ENCODE results near the gene TTC12.

TTC12 gene

DNA sequence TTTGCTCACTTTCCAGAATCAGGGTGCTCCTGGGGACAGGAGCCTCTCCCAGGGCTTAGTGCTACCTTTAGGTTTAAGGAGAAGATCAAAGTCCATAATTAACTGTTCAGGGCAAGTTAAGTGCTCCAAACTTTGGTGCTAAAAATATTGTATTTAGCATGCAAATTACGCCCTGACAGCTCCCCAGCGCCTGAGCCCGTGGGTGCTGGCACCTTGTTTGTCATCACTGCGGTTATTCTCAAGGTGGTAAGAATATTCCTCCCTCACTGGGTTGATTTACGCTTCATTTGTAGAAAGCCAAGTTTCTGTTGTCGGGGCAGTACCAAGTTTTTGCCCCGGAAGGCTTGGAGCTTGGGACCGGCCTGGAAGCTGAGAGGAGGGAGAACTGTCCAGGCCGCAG is 94.5 kb downstream of the TTC12 start:
- H2AFZ ChIP-seq (ENCODE audit: low read depth), result no peak overlapping the region
- no peaks in the 10 kb centered on the region for H3K27me3 ChIP-seq (ENCODE audit: insufficient read depth, low read depth)
- no peaks in the 10 kb centered on the region for H3K79me2 ChIP-seq (ENCODE audit: insufficient read depth, low read depth)
- H4K20me1 ChIP-seq (ENCODE audit: insufficient read depth), result no peaks in the 10 kb centered on the region
- H3K27ac ChIP-seq, result no peak overlapping the region
- no peaks in the 10 kb centered on the region for H3K4me1 ChIP-seq (ENCODE audit: low read depth, poor library complexity, severe bottlenecking)
- no peaks in the 10 kb centered on the region for H3K36me3 ChIP-seq (ENCODE audit: insufficient read depth)
- no peak overlapping the region for H3K4me3 ChIP-seq (IDR thresholded peaks at IDR 0.05; ENCODE audit: insufficient read depth, low read depth, low read length)
- no peak overlapping the region for H3K4me2 ChIP-seq
- TF ChIP-seq, protein P1, sequence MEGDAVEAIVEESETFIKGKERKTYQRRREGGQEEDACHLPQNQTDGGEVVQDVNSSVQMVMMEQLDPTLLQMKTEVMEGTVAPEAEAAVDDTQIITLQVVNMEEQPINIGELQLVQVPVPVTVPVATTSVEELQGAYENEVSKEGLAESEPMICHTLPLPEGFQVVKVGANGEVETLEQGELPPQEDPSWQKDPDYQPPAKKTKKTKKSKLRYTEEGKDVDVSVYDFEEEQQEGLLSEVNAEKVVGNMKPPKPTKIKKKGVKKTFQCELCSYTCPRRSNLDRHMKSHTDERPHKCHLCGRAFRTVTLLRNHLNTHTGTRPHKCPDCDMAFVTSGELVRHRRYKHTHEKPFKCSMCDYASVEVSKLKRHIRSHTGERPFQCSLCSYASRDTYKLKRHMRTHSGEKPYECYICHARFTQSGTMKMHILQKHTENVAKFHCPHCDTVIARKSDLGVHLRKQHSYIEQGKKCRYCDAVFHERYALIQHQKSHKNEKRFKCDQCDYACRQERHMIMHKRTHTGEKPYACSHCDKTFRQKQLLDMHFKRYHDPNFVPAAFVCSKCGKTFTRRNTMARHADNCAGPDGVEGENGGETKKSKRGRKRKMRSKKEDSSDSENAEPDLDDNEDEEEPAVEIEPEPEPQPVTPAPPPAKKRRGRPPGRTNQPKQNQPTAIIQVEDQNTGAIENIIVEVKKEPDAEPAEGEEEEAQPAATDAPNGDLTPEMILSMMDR (conservative IDR thresholded peaks at IDR 0.05; ENCODE audit: low read depth, low read length), result no peak
- no peak overlapping the region for H3K9ac ChIP-seq

DNA sequence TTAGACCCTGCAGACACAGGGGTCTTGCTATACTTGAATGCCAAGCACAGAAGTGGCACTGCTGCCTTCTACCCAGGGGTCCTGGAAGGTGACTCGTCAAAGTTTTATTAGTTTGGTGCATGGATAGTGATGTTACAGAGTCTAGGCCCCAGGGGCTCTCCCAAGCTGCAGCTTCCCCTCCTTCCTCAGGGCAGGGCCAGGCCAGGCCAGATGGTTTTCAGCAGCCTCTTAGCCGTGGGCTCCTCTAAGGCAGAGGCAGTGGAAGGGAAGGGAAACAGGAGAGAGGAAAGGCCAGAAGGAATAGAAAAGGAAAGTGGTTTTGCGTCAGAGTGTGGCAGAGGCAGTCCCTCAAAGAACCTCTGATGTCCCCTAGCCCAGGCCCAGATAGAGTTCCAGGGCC is 95.1 kb downstream of the TTC12 start:
- no peaks in the 10 kb centered on the region for H3K79me2 ChIP-seq (ENCODE audit: insufficient read depth, low read depth)
- TF ChIP-seq, protein P1 (conservative IDR thresholded peaks at IDR 0.05; ENCODE audit: low read depth, low read length), result no peak
- no peaks in the 10 kb centered on the region for H3K36me3 ChIP-seq (ENCODE audit: insufficient read depth)
- H3K4me3 ChIP-seq (IDR thresholded peaks at IDR 0.05; ENCODE audit: insufficient read depth, low read depth, low read length), result no peak overlapping the region
- no peak overlapping the region for H2AFZ ChIP-seq (ENCODE audit: low read depth)
- no peak overlapping the region for H3K9ac ChIP-seq
- no peaks in the 10 kb centered on the region for H4K20me1 ChIP-seq (ENCODE audit: insufficient read depth)
- H3K4me1 ChIP-seq (ENCODE audit: low read depth, poor library complexity, severe bottlenecking), result no peaks in the 10 kb centered on the region
- H3K4me2 ChIP-seq, result no peak overlapping the region
- no peak overlapping the region for H3K27ac ChIP-seq
- H3K27me3 ChIP-seq (ENCODE audit: insufficient read depth, low read depth), result no peaks in the 10 kb centered on the region

DNA sequence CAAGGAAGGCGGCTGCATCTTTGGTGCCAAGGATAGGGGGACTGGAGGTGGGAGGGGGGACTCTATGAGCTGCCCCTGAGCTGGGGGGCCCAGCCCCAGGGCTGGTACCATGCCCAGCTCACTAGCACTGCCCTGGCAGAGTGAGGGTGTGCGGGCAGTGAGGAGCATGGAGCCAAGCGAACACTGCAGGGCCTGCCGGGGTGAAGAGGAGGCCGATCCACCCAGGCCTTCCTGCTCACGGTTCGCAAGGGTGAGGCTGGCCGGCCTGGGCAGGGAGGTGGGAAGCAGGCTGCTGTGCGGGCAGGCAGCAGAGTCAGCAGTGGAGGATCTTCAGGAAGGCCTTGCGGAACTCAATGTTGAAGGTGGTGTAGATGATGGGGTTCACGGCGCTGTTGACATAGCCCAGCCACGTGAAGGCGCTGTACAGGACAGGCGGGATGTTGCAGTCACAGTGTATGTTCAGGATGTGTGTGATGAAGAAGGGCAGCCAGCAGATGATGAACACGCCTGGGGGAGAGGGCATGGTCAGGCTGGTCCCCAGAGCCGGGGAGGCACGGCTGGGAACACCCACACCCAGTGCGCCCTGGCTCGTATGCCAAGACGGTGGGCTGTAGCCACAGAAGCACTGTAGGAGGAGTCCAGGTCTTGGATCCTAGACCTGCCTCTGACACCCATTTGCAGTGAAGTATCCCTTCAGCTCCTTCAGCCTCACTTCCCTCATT is 96.2 kb downstream of the TTC12 start:
- no peaks in the 10 kb centered on the region for H3K36me3 ChIP-seq (ENCODE audit: insufficient read depth)

GRCh38 chr11:113411536-113411935 is 97.2 kb downstream of the TTC12 start:
- TF ChIP-seq, protein P1 (conservative IDR thresholded peaks at IDR 0.05; ENCODE audit: low read depth, low read length), result no peak
- no peak overlapping the region for H3K27ac ChIP-seq
- no peaks in the 10 kb centered on the region for H3K4me1 ChIP-seq (ENCODE audit: low read depth, poor library complexity, severe bottlenecking)
- H3K36me3 ChIP-seq (ENCODE audit: insufficient read depth), result no peaks in the 10 kb centered on the region
- H3K9ac ChIP-seq, result no peak overlapping the region
- H3K27me3 ChIP-seq (ENCODE audit: insufficient read depth, low read depth), result no peaks in the 10 kb centered on the region
- H3K4me2 ChIP-seq, result no peak overlapping the region
- H3K4me3 ChIP-seq (IDR thresholded peaks at IDR 0.05; ENCODE audit: insufficient read depth, low read depth, low read length), result no peak overlapping the region
- no peaks in the 10 kb centered on the region for H4K20me1 ChIP-seq (ENCODE audit: insufficient read depth)
- H2AFZ ChIP-seq (ENCODE audit: low read depth), result no peak overlapping the region
- H3K79me2 ChIP-seq (ENCODE audit: insufficient read depth, low read depth), result no peaks in the 10 kb centered on the region

More for the DNA sequence above, 96.2 kb downstream of the TTC12 start:
- no peaks in the 10 kb centered on the region for H3K4me1 ChIP-seq (ENCODE audit: low read depth, poor library complexity, severe bottlenecking)
- no peaks in the 10 kb centered on the region for H3K79me2 ChIP-seq (ENCODE audit: insufficient read depth, low read depth)
- no peak overlapping the region for H3K27ac ChIP-seq
- no peaks in the 10 kb centered on the region for H3K27me3 ChIP-seq (ENCODE audit: insufficient read depth, low read depth)
- no peak overlapping the region for H3K4me2 ChIP-seq
- no peak overlapping the region for H2AFZ ChIP-seq (ENCODE audit: low read depth)
- no peak overlapping the region for H3K4me3 ChIP-seq (IDR thresholded peaks at IDR 0.05; ENCODE audit: insufficient read depth, low read depth, low read length)
- H3K9ac ChIP-seq, result no peak overlapping the region
- TF ChIP-seq, protein P1 (conservative IDR thresholded peaks at IDR 0.05; ENCODE audit: low read depth, low read length), result no peak
- no peaks in the 10 kb centered on the region for H4K20me1 ChIP-seq (ENCODE audit: insufficient read depth)

Data from KMS-11 (cell line).